GM19372 (cell line): ENCODE results near the gene MTG2.

Source experiments
- ATAC-seq: cut with Tn5 transposase; IDR thresholded peaks from one replicate; pipeline ENCODE4 v1.9.1; 2021; ENCODE audit warnings: mild to moderate bottlenecking, low read depth, moderate library complexity; ENCODE audit not compliant: unreplicated experiment

MTG2 gene

DNA sequence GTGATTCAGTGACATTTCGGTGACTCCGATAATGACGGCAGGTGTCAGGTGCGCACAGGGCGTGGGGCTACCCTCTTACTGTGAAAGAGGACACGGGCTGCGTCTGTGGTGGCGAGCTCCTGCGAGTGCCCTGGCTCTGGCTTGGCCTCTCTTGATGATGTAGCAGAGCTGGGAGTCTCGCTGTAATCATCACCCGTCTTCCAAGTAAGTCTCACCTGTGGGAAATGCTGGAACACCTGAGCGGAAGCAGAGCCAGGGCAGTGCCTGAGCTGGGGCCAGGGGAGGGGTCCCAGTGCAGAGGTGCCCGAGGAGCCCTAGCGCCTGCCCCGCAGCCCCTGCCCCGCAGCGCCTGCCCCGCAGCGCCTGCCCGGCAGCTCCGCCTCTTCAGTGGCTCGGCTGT, 60.3 kb downstream of the MTG2 start:
- ATAC-seq, result no peak

DNA sequence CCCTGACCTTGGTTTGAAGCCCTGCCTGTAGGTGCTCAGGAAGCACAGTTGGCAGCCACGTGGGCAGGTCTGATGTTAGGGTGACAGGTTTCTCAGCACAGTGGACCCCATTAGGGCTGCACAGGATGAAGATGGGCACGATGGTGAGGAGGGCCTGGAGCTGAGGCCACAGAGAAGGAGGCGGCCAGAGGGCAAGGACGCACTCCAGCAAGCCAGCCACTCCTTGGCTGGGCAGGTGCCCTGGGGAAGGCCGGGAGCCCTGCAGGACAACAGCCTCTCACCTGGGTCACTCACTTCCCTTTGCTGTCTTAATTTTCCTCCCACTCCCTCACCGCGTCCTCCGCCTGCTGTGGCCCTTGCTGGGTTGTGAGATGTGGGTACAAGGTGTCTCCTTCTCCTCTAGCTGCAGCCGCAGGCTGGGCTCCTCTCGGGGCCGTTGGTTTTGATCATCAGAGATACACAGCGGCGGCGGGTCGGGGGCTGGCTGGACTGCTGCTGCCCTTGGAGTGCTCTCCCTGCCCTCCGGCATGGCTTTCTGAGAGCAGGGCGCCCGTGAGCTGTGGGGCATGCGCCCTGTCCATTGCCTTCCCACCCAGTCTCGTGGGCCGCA, 61.2 kb downstream of the MTG2 start:
- ATAC-seq, result no peak

DNA sequence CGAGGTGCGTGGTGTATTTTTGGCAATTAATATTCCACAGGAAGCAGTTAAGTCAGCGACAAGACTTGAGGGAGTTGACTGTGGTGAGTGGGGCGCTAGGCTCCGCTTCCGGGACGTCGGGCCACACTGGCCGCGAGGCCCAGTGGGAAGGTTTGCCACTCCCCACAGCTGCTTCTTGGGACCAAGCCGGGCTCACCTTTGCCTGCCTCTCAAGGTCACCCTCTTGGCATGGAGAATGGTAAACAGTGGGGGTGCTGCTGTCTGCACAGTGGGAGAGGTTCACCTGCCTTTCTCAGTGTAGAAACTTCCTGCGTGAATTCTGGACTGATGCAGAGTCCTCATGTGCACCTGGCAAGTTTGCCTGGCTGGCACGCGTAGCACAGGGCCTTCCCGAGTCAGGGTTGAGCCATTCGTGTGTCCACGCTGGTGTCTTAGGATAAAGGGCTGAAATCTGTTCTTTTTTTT, 61.8 kb downstream of the MTG2 start:
- ATAC-seq, result no peak

DNA sequence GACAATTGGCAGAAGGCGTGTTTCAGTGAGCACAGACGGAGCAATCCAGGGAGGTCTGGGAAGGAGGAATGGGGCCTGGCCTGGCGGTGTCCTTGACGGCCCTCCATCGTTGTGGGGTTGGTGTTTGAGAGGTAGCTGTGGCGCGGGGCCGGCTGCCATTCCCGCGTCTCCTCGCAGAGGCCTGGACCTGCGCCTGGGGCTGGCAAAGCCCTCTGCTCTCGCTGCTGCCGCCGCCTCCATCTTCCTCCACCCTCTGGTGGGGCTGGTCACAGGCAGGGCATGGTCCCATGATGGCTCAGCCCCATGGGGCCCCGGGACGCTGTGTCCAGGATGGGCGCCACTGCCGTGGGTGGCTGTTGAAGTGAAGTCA, 63.1 kb downstream of the MTG2 start:
- no peak for ATAC-seq

DNA sequence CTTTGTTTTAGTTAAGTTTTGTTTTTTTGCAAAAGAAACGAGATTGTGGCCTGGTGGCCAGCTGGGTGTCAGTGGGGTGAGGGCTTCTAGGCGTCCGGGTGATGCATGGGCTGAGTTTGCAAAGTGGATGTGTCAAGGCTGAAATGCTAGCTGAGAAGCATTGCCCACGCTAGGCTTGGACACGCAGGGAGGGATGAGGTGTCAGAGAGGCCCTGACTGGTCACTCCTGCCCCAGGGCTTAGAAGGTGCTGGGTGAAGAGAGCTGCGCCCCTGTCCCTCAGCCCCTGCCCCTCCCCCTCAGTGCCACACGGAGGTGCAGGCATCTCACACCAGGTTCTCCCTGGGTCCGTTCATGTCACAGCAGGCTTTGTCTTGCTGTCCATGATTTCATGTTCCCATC, 63.6 kb downstream of the MTG2 start:
- ATAC-seq, result no peak

DNA sequence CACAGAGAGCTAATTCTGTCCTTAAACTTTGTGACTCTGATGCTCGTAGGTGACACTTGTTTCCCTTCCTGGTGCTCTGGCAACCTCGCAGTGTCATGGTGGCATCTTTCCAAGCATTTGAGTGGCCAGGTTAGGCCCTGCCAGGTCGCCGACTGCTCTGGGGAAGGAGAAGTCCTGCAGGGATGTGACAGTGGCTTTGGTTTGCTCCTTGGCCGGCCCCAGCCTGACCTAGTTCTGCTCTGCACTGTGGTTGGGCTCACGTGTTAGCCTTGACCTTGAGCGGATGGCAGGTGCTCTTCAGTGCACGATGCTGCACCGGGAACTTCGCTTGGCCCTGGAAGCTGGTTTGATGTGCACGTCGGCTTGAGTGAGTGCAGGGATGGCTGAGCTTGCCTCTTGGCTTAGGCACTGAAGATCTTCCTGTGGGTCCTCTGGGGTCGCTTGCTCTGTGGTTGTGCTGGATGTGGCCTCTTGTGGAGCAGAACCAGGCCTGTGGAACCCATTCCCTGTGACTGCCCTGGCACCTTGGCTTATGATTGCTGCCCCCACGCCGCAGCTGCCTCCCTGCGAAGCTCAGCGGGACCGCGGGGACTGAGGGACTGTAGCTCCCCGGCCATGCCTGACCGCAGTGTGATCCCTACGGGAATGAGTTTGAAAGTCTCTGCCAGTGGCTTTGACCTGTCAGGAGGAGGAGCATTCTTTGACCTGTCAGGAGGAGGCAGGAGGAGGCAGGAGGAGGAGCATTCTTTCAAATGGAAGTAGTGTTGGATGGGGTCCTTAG, 64.2 kb downstream of the MTG2 start:
- ATAC-seq, result no peak

DNA sequence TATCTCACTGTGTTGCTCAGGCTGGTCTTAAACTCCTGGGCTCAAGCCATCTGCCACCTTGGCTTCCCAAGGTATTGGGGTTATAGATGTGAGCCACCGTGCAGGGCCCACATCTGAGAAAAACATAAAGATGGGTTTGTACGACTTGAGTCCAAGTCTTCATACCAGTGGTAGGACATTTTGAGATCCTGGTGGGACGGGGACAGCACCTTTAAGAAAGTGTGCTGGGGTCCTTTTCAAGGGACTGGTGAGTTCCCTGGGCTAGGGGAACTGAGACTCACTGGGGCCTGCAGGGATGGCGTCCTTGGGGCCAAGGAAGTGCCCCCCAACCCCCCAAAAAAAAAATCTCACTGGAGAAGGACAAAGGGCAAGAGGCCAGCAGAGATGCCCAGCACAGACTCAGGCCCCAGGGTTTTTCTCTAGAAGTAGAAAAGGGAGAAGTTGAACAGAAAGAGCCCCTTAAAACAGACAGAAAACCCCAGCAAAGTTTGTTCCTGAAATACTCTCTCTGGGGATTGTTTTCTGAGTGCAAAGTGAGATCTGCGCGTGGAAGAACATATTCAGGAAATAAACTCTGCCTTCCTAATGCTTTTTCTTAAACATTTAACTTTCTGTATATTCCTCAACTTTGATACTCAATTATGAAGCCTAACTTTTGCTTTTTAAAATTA, 66.2 kb downstream of the MTG2 start:
- no peak for ATAC-seq

DNA sequence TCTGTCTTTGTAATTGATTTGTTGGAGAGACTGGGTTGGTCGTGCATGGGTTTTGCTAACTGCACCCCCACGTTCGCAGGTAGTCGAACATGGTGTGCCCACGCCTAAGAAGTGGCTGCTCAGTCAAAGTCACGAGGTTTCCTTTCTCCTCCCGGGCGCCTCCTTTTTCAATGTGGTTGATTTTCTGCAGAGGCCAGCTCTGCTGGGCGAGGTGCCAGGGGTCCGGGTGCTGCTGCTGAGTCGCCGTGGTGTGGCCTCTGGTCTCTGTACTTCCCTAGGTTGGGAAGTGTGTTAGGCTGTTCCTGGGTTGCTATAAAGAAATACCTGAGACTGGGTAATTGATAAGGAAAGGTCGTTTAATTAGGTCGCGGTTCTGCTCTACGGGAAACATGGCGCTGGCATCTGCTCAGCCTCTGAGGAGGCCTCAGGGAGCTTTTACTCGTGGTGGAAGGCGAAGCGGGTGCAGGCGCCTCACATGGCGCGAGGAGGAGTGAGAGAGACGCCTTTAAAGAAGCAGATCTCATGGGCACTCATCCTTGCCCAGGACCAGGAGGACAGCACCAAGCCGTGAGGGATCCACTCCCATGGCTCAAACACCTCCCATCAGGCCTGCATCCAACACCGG, 69.6 kb downstream of the MTG2 start:
- ATAC-seq, result no peak
